ENCODE measurements around the gene SLC22A2. TPM values are rescaled to one million over a fixed set of nuclear protein-coding genes. Genes with fewer than 3 reads are reported as not detected.

SLC22A2 gene
- total RNA-seq, 1 experiment from 2014 or later = not detected

DNA sequence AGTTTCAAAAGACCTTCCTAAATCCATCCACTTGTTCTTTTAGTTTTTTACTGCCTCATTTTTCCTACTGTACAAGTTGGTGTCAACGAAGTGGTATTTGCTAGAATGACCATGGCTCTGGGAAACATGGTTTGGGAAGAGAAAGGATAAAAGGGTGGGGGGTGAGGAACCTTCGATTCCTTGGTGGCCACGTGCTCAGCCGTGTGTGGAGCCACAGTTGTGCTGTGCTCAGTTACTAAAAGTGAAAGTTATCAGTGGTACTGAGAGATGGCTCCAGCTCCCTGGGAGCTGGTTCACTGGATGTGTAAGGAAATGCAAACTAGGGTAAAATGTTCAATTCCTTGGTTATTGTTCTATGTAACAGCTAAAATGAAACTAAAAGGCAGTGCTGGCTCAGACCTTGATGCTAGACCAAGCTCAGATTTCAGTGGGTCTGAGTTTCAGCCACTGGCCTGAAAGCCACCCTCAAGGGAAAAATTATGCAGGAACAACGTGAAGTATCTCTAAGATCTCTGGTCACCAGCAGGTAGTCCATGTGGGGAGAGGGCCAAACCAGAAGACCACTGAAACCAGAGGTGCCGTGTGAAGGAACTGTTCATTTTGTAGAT, 7.4 kb upstream of the SLC22A2 start:
- no peaks in the 10 kb centered on the region for H3K36me3 Mint-ChIP-seq (ENCODE audit: insufficient read depth, unreplicated experiment)
- TF ChIP-seq, protein P1, sequence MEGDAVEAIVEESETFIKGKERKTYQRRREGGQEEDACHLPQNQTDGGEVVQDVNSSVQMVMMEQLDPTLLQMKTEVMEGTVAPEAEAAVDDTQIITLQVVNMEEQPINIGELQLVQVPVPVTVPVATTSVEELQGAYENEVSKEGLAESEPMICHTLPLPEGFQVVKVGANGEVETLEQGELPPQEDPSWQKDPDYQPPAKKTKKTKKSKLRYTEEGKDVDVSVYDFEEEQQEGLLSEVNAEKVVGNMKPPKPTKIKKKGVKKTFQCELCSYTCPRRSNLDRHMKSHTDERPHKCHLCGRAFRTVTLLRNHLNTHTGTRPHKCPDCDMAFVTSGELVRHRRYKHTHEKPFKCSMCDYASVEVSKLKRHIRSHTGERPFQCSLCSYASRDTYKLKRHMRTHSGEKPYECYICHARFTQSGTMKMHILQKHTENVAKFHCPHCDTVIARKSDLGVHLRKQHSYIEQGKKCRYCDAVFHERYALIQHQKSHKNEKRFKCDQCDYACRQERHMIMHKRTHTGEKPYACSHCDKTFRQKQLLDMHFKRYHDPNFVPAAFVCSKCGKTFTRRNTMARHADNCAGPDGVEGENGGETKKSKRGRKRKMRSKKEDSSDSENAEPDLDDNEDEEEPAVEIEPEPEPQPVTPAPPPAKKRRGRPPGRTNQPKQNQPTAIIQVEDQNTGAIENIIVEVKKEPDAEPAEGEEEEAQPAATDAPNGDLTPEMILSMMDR (IDR thresholded peaks at IDR 0.05; ENCODE audit: unreplicated experiment) = no peak
- H3K4me1 Mint-ChIP-seq (ENCODE audit: low read depth, unreplicated experiment) = peaks cover 16% of the 10 kb centered on the region

DNA sequence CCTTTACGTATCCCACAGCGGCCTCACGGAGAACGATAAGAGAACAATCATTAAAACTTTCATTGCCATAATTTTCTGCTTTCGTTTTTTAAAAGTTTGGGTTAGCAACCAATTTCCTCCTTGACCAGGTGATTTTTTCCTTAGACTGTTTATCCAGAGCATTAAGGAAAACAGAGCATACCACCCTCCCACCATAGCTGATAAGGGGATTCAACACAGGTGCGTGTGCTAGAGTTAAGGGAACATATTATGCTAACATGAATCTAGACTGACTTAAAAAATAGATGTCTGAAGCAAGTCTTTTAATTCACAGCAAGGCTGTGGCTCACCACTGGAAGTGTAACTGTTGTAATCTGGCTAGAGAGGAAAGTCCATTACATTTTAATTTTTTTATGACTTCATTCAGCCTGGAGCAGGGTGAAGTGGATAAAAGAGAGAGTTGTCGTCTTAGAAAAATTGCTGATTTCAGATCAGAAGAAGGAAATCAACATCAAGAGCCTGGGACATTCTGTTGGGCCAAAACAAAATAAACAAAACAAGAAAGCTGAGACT, 5.5 kb upstream of the SLC22A2 start:
- intact Hi-C loops (cut with micrococcal nuclease; ENCODE audit: unreplicated experiment) = no loop called here
- H3K9me3 Mint-ChIP-seq (ENCODE audit: low read depth, unreplicated experiment) = no peaks in the 10 kb centered on the region
- H3K27me3 Mint-ChIP-seq (ENCODE audit: unreplicated experiment) = no peaks in the 10 kb centered on the region
- BruUV-seq (replicated peaks) = no TSS peak
- TF ChIP-seq, protein P1 (IDR thresholded peaks at IDR 0.05; ENCODE audit: unreplicated experiment) = no peak
- H3K27ac Mint-ChIP-seq (ENCODE audit: unreplicated experiment) = no peak overlapping the region
- CTCF ChIA-PET = no interaction called here
- H3K4me1 Mint-ChIP-seq (ENCODE audit: low read depth, unreplicated experiment) = peaks cover 31% of the 10 kb centered on the region
- DNase-seq = no peak
- no peaks in the 10 kb centered on the region for H3K36me3 Mint-ChIP-seq (ENCODE audit: insufficient read depth, unreplicated experiment)
- no peak overlapping the region for H3K4me3 Mint-ChIP-seq (ENCODE audit: low read depth, unreplicated experiment)

More for the DNA sequence above, 7.4 kb upstream of the SLC22A2 start:
- DNase-seq = no peak
- Mint-ChIP-seq H3K27ac (ENCODE audit: unreplicated experiment) (no peak overlapping the region), H3K4me3 (ENCODE audit: low read depth, unreplicated experiment) (no peak overlapping the region), H3K27me3 (ENCODE audit: unreplicated experiment) (no peaks in the 10 kb centered on the region), H3K9me3 (ENCODE audit: low read depth, unreplicated experiment) (no peaks in the 10 kb centered on the region)
- intact Hi-C loops (cut with micrococcal nuclease; ENCODE audit: unreplicated experiment) = no loop called here
- CTCF ChIA-PET = no interaction called here
- BruUV-seq (replicated peaks) = no TSS peak

- Mint-ChIP-seq H3K4me1 (ENCODE audit: low read depth, unreplicated experiment) (peaks cover 31% of the 10 kb centered on the region), H3K9me3 (ENCODE audit: low read depth, unreplicated experiment) (no peaks in the 10 kb centered on the region), H3K27ac (ENCODE audit: unreplicated experiment) (no peak overlapping the region), H3K36me3 (ENCODE audit: insufficient read depth, unreplicated experiment) (no peaks in the 10 kb centered on the region), H3K4me3 (ENCODE audit: low read depth, unreplicated experiment) (no peak overlapping the region), H3K27me3 (ENCODE audit: unreplicated experiment) (no peaks in the 10 kb centered on the region)
- BruUV-seq (replicated peaks) = no TSS peak
- DNase-seq = no peak
- intact Hi-C loops (cut with micrococcal nuclease; ENCODE audit: unreplicated experiment) = no loop called here
- TF ChIP-seq, protein P1 (IDR thresholded peaks at IDR 0.05; ENCODE audit: unreplicated experiment) = no peak
- CTCF ChIA-PET = no interaction called here
Observed at GRCh38 chr6:160263196-160263939, 4.7 kb upstream of the SLC22A2 start.

GRCh38 chr6:160261991-160262680, 3.5 kb upstream of the SLC22A2 start:
- H3K4me3 Mint-ChIP-seq (ENCODE audit: low read depth, unreplicated experiment) = no peak overlapping the region
- H3K27ac Mint-ChIP-seq (ENCODE audit: unreplicated experiment) = no peak overlapping the region
- no peaks in the 10 kb centered on the region for H3K9me3 Mint-ChIP-seq (ENCODE audit: low read depth, unreplicated experiment)
- TF ChIP-seq, protein P1 (IDR thresholded peaks at IDR 0.05; ENCODE audit: unreplicated experiment) = no peak
- no peaks in the 10 kb centered on the region for H3K36me3 Mint-ChIP-seq (ENCODE audit: insufficient read depth, unreplicated experiment)
- intact Hi-C loops (cut with micrococcal nuclease; ENCODE audit: unreplicated experiment) = no loop called here
- CTCF ChIA-PET = no interaction called here
- peaks cover 31% of the 10 kb centered on the region for H3K4me1 Mint-ChIP-seq (ENCODE audit: low read depth, unreplicated experiment)
- H3K27me3 Mint-ChIP-seq (ENCODE audit: unreplicated experiment) = no peaks in the 10 kb centered on the region
- DNase-seq = no peak
- no TSS peak for BruUV-seq (replicated peaks)
